Panc1 (cell line): Measurements from ENCODE around the gene SLC25A13.

ENCODE experiments used
- CTCF ChIP-seq: fragments of 450-650 bp; IDR thresholded peaks from 2 replicates; pipeline ENCODE4 v1.5.1; 2017; ENCODE audit warnings: mild to moderate bottlenecking
- POLR2AphosphoS5 ChIP-seq: IDR thresholded peaks from 2 replicates; pipeline ENCODE4 v1.6.1; 2012; ENCODE audit warnings: mild to moderate bottlenecking, low read depth, low read length, moderate library complexity

GRCh38 chr7:96120445-96121225 lies 201.3 kb downstream of the SLC25A13 start:
- TF ChIP-seq POLR2AphosphoS5 = no peak
- no peak for TF ChIP-seq CTCF
